Measurements from ENCODE around the gene EPHB2. TPM values are rescaled to one million over a fixed set of nuclear protein-coding genes. Genes with fewer than 3 reads are reported as not detected.

The EPHB2 gene
- total and polyA plus RNA-seq, 3 donors from 2014 or later: 7.7 to 9.4 (median 8.2) TPM

GRCh38 chr1:22829309-22829989 lies 118.8 kb downstream of the EPHB2 start:
- WGBS, 2 donors: 74 to 77% methylated on average over 8 to 12 of the region's 12 CpGs
- no peak overlapping the region for H3K27ac ChIP-seq

GRCh38 chr1:22830041-22830566 lies 119.5 kb downstream of the EPHB2 start:
- Histone ChIP-seq H3K4me3 (no peak overlapping the region), H3K4me1 (peaks cover 20% of the 10 kb centered on the region), H3K27ac (no peak overlapping the region), H3K27me3 (no peaks in the 10 kb centered on the region), H3K36me3 (ENCODE audit: low read depth, missing control alignments) (no peaks in the 10 kb centered on the region), H3K9me3 (no peaks in the 10 kb centered on the region)
- no peak for TF ChIP-seq POLR2A (IDR thresholded peaks at IDR 0.05)
- 83 to 86% methylated on average over 6 of the region's 6 CpGs for WGBS, 2 donors
- intact Hi-C loops (cut with DNase I; ENCODE audit: low total_unique reads): no loop called here
- DNase-seq: no peak

More at GRCh38 chr1:22829309-22829989, 118.8 kb downstream of the EPHB2 start:
- intact Hi-C loops (cut with DNase I; ENCODE audit: low total_unique reads): no loop called here
- peaks cover 20% of the 10 kb centered on the region for H3K4me1 ChIP-seq
- H3K4me3 ChIP-seq: no peak overlapping the region
- H3K27me3 ChIP-seq: no peaks in the 10 kb centered on the region
- no peak for DNase-seq
- H3K9me3 ChIP-seq: no peaks in the 10 kb centered on the region
- H3K36me3 ChIP-seq (ENCODE audit: low read depth, missing control alignments): no peaks in the 10 kb centered on the region
- TF ChIP-seq CTCF (IDR thresholded peaks at IDR 0.05) (no peak), POLR2A (IDR thresholded peaks at IDR 0.05) (no peak)

GRCh38 chr1:22830757-22831340 lies 120.2 kb downstream of the EPHB2 start:
- Histone ChIP-seq H3K36me3 (ENCODE audit: low read depth, missing control alignments) (no peaks in the 10 kb centered on the region), H3K4me3 (no peak overlapping the region), H3K27ac (no peak overlapping the region), H3K4me1 (peaks cover 20% of the 10 kb centered on the region), H3K9me3 (no peaks in the 10 kb centered on the region), H3K27me3 (no peaks in the 10 kb centered on the region)
- WGBS, 2 donors: 87 to 97% methylated on average over 6 to 7 of the region's 7 CpGs
- no peak for DNase-seq
- intact Hi-C loops (cut with DNase I; ENCODE audit: low total_unique reads): no loop called here
- no peak for TF ChIP-seq POLR2A (IDR thresholded peaks at IDR 0.05)
- TF ChIP-seq CTCF (IDR thresholded peaks at IDR 0.05): no peak

- no peak overlapping the region for H3K27ac ChIP-seq
- H3K9me3 ChIP-seq: no peaks in the 10 kb centered on the region
- no peak for TF ChIP-seq CTCF (IDR thresholded peaks at IDR 0.05)
- no peaks in the 10 kb centered on the region for H3K36me3 ChIP-seq (ENCODE audit: low read depth, missing control alignments)
- DNase-seq: no peak
- intact Hi-C loops (cut with DNase I; ENCODE audit: low total_unique reads): no loop called here
- no peak overlapping the region for H3K4me3 ChIP-seq
- 79 to 82% methylated on average over 5 to 6 of the region's 6 CpGs for WGBS, 2 donors
- H3K27me3 ChIP-seq: no peaks in the 10 kb centered on the region
- peaks cover 12% of the 10 kb centered on the region for H3K4me1 ChIP-seq
Measured at GRCh38 chr1:22831729-22832413, 121.2 kb downstream of the EPHB2 start.

- Histone ChIP-seq H3K9me3 (no peaks in the 10 kb centered on the region), H3K27ac (no peak overlapping the region), H3K4me3 (no peak overlapping the region), H3K4me1 (peaks cover 7% of the 10 kb centered on the region), H3K36me3 (ENCODE audit: low read depth, missing control alignments) (no peaks in the 10 kb centered on the region), H3K27me3 (no peaks in the 10 kb centered on the region)
- intact Hi-C loops (cut with DNase I; ENCODE audit: low total_unique reads): no loop called here
- WGBS, 2 donors: 89 to 100% methylated on average over 3 of the region's 3 CpGs
- no peak for DNase-seq
- TF ChIP-seq CTCF (IDR thresholded peaks at IDR 0.05) (no peak), POLR2A (IDR thresholded peaks at IDR 0.05) (no peak)
Measured at GRCh38 chr1:22832414-22832786, 121.8 kb downstream of the EPHB2 start.

Measured in testis (tissue), 3 donors.